HG02610 (cell line): ENCODE data around the gene BEST2.

Experiments
- ATAC-seq: cut with Tn5 transposase; IDR thresholded peaks from one replicate; pipeline ENCODE4 v1.9.1; 2021; ENCODE audit warnings: mild to moderate bottlenecking, moderate library complexity; ENCODE audit not compliant: unreplicated experiment

BEST2 gene

GRCh38 chr19:12730064-12730463, 21.5 kb upstream of the BEST2 start:
- ATAC-seq = no peak

GRCh38 chr19:12731337-12731736, 20.3 kb upstream of the BEST2 start:
- ATAC-seq = no peak

- no peak for ATAC-seq
Observed at GRCh38 chr19:12733369-12734214, 18.0 kb upstream of the BEST2 start.

- peak; percentile 84 for ATAC-seq
Observed at GRCh38 chr19:12736995-12737834, 14.4 kb upstream of the BEST2 start, which contains the start of gene GET3. TSS of gene GET3 (plus strand) at chr19:12737497. CDS start at chr19:12737506, 9 bp downstream.

- ATAC-seq = no peak
Observed at GRCh38 chr19:12737835-12738351, 13.7 kb upstream of the BEST2 start.

GRCh38 chr19:12745166-12745897, 6.3 kb upstream of the BEST2 start:
- ATAC-seq = no peak

GRCh38 chr19:12748489-12748888, 3.1 kb upstream of the BEST2 start:
- no peak for ATAC-seq

- no peak for ATAC-seq
Observed at GRCh38 chr19:12749938-12750521, 1.6 kb upstream of the BEST2 start.

GRCh38 chr19:12750851-12751250, 740 bp upstream of the BEST2 start:
- no peak for ATAC-seq

GRCh38 chr19:12752056-12752781, 628 bp downstream of the BEST2 start:
- ATAC-seq = no peak

GRCh38 chr19:12754465-12755196, 3.0 kb downstream of the BEST2 start:
- no peak for ATAC-seq

- no peak for ATAC-seq
Observed at GRCh38 chr19:12756150-12756883, 4.7 kb downstream of the BEST2 start.

GRCh38 chr19:12757544-12758274, 6.1 kb downstream of the BEST2 start:
- ATAC-seq = no peak

GRCh38 chr19:12759686-12760085, 8.1 kb downstream of the BEST2 start:
- no peak for ATAC-seq

GRCh38 chr19:12763100-12763499, 11.5 kb downstream of the BEST2 start:
- no peak for ATAC-seq

GRCh38 chr19:12764698-12765097, 13.1 kb downstream of the BEST2 start:
- ATAC-seq = no peak

GRCh38 chr19:12766051-12766521, 14.5 kb downstream of the BEST2 start:
- no peak for ATAC-seq

- ATAC-seq = no peak
Observed at GRCh38 chr19:12767150-12767549, 15.6 kb downstream of the BEST2 start.
